Esophagus squamous epithelium (tissue), 5 donors: ENCODE results near the gene SPEG. TPM values are rescaled to one million over a fixed set of nuclear protein-coding genes. Genes with fewer than 3 reads are reported as not detected.

Experiments
- DNase-seq: peaks from one replicate; lab custom pipeline; 2025; lab: John Stamatoyannopoulos, UW
- H3K27ac ChIP-seq, 4 donors: fragments of 200-600 bp; sonication (generic); one replicate each; pipeline ENCODE4 v1.5.1; 2016 to 2019; ENCODE audit warnings: mild to moderate bottlenecking in 1 of 4
- H3K27me3 ChIP-seq, 4 donors: fragments of 200-600 bp; sonication (generic); 1 replicate in 3 of 4; 2 replicates in 1 of 4; pipeline versions ENCODE4 v1.5.1 to v1.6.0; 2017 to 2021; ENCODE audit warnings: antibody characterized with exemption in 1 of 4
- H3K36me3 ChIP-seq, 3 donors: fragments of 200-600 bp; sonication (generic); one replicate each; pipeline ENCODE4 v1.5.1; 2016 to 2019
- H3K4me1 ChIP-seq, 3 donors: fragments of 200-600 bp; sonication (generic); one replicate each; pipeline ENCODE4 v1.5.1; 2017 to 2019
- H3K4me3 ChIP-seq, 4 donors: fragments of 200-600 bp; sonication (generic); 1 replicate in 3 of 4; 2 replicates in 1 of 4; pipeline ENCODE4 v1.5.1; 2016 to 2019; ENCODE audit warnings: mild to moderate bottlenecking in 2 of 4, moderate library complexity in 1 of 4
- H3K9me3 ChIP-seq, 3 donors: fragments of 200-600 bp; sonication (generic); one replicate each; pipeline ENCODE4 v1.5.1; 2016 to 2019
- CTCF ChIP-seq, 6 experiments: fragments of 450-650 bp in 4 of 6; fragments of 200-600 bp in 2 of 6; sonication (generic) in 2 of 6; IDR thresholded peaks; one replicate each; pipeline ENCODE4 v1.5.1; 2016 to 2019; ENCODE audit warnings: antibody characterized with exemption in 6 of 6, mild to moderate bottlenecking in 4 of 6, moderate library complexity in 4 of 6
- POLR2A ChIP-seq, 4 donors: fragments of 450-650 bp; IDR thresholded peaks; one replicate each; pipeline ENCODE4 v1.6.1; 2017; ENCODE audit warnings: antibody characterized with exemption in 4 of 4, mild to moderate bottlenecking in 4 of 4, moderate library complexity in 3 of 4
- WGBS, 2 donors: methylation state at CpG; one replicate each; pipeline ENCODE4 v1.1.5; 2018; 5-methylcytosine and 5-hydroxymethylcytosine counted together
- intact Hi-C: fragments of 100-400 bp; cut with DNase I; formaldehyde crosslinking; loops from one replicate; pipeline ENCODE4 v1.15.0; 2022
- total RNA-seq, 4 donors: library from RNA; depleted of rRNA; stranded (reverse); fragments of >200 nt; gene quantifications; one replicate each; pipeline ENCODE4 v1.1.0, GENCODE V29; 2016
- donor health status: DM: yes; HTN: yes; CAD: no.

Gene SPEG
- total RNA-seq, 4 donors from 2014 or later: 3.8 to 29.0 (median 5.0) TPM

- no peaks in the 10 kb centered on the region for H3K9me3 ChIP-seq
- H3K27ac ChIP-seq: peak overlapping the region in 1 of 4 donors; percentile 28
- H3K36me3 ChIP-seq: peaks cover 0 to 10% (median 0%) of the 10 kb centered on the region in 3 donors
- TF ChIP-seq POLR2A (IDR thresholded peaks at IDR 0.05) (no peak), CTCF (IDR thresholded peaks at IDR 0.05) (no peak)
- peaks cover 0 to 15% (median 3%) of the 10 kb centered on the region in 3 donors for H3K4me1 ChIP-seq
- H3K4me3 ChIP-seq: no peak overlapping the region
- no peak for DNase-seq
- intact Hi-C loops: no loop called here
- WGBS, 2 donors: 54 to 55% methylated on average over 12 of the region's 16 CpGs
- peaks cover 0 to 11% (median 0%) of the 10 kb centered on the region in 4 donors for H3K27me3 ChIP-seq
Observed at GRCh38 chr2:219469186-219469724, 34.6 kb downstream of the SPEG start.

- intact Hi-C loops: no loop called here
- H3K27ac ChIP-seq: peak overlapping the region in 2 of 4 donors; percentile 13 to 25
- 60 to 76% methylated on average over 2 to 4 of the region's 4 CpGs for WGBS, 2 donors
Observed at GRCh38 chr2:219470429-219470828, 35.8 kb downstream of the SPEG start.

GRCh38 chr2:219471476-219472371, 37.1 kb downstream of the SPEG start:
- TF ChIP-seq POLR2A (IDR thresholded peaks at IDR 0.05) (no peak), CTCF (IDR thresholded peaks at IDR 0.05) (no peak)
- no peaks in the 10 kb centered on the region for H3K9me3 ChIP-seq
- H3K4me1 ChIP-seq: peaks cover 3 to 16% (median 5%) of the 10 kb centered on the region in 3 donors
- H3K36me3 ChIP-seq: no peaks in the 10 kb centered on the region
- H3K4me3 ChIP-seq: no peak overlapping the region
- intact Hi-C loops: no loop called here
- peaks cover 0 to 22% (median 0%) of the 10 kb centered on the region in 4 donors for H3K27me3 ChIP-seq
- peak overlapping the region in 1 of 4 donors; percentile 14 for H3K27ac ChIP-seq
- WGBS, 2 donors: 79 to 88% methylated on average over 9 of the region's 22 CpGs
- DNase-seq: no peak

More at GRCh38 chr2:219470429-219470828, 35.8 kb downstream of the SPEG start:
- Histone ChIP-seq H3K27me3 (peaks cover 0 to 15% (median 0%) of the 10 kb centered on the region in 4 donors), H3K4me3 (no peak overlapping the region), H3K4me1 (peaks cover 0 to 4% (median 3%) of the 10 kb centered on the region in 3 donors), H3K36me3 (peaks cover 0 to under 1% (median 0%) of the 10 kb centered on the region in 3 donors), H3K9me3 (no peaks in the 10 kb centered on the region)
- no peak for TF ChIP-seq CTCF (IDR thresholded peaks at IDR 0.05)
- no peak for TF ChIP-seq POLR2A (IDR thresholded peaks at IDR 0.05)
- DNase-seq: no peak

GRCh38 chr2:219472629-219473187, 38.1 kb downstream of the SPEG start:
- Histone ChIP-seq H3K36me3 (no peaks in the 10 kb centered on the region), H3K9me3 (no peaks in the 10 kb centered on the region), H3K27me3 (peaks cover 0 to 26% (median 0%) of the 10 kb centered on the region in 4 donors), H3K4me1 (peaks cover 3 to 22% (median 7%) of the 10 kb centered on the region in 3 donors), H3K4me3 (no peak overlapping the region), H3K27ac (peak overlapping the region in 2 of 4 donors; percentile 4 to 19)
- intact Hi-C loops: no loop called here
- 100% methylated on average over 1 of the region's 12 CpGs; no CpG with 5 or more reads in 1 of the 2 donors for WGBS, 2 donors
- no peak for DNase-seq
- TF ChIP-seq POLR2A (IDR thresholded peaks at IDR 0.05): no peak
- no peak for TF ChIP-seq CTCF (IDR thresholded peaks at IDR 0.05)
